Activated CD8-positive, alpha-beta memory T cell treated with anti-CD3 and anti-CD28 coated beads, Interleukin-2, amount 10 ng/mL, durations not matched to agents 7 days and 5 days (primary cell): ENCODE results near the gene DNAJC27. TPM values are rescaled to one million over a fixed set of nuclear protein-coding genes. Genes with fewer than 3 reads are reported as not detected.
A peak's percentile ranks its signal among the peaks of the same experiment; 100 is the strongest.

Experiments used
- ATAC-seq: fragments of 150-1000 bp; cut with Tn5 transposase; one replicate; pipeline ENCODE4 v1.10.0; 2021; ENCODE audit warnings: moderate library complexity
- CTCF ChIA-PET: fragments of 350-600 bp; sonication (Branson Sonifier 250); formaldehyde crosslinking; loops from one replicate; lab custom pipeline; 2021; ENCODE audit warnings: antibody characterized with exemption; lab: Charles Lee
- DNase-seq: peaks from one replicate; pipeline ENCODE4 v3.0.0-alpha.2; 2020
- H3K27ac Mint-ChIP-seq: one replicate; pipeline ENCODE4 v1.8.0; 2021; ENCODE audit warnings: mild to moderate bottlenecking, mixed read lengths
- H3K27me3 Mint-ChIP-seq: one replicate; pipeline ENCODE4 v1.8.0; 2021; ENCODE audit warnings: mixed read lengths
- H3K36me3 Mint-ChIP-seq: one replicate; pipeline ENCODE4 v1.8.0; 2021; ENCODE audit warnings: mild to moderate bottlenecking, mixed read lengths
- H3K4me1 Mint-ChIP-seq: one replicate; pipeline ENCODE4 v1.8.0; 2021; ENCODE audit warnings: mixed read lengths
- H3K4me3 Mint-ChIP-seq: one replicate; pipeline ENCODE4 v1.8.0; 2021; ENCODE audit warnings: mild to moderate bottlenecking, moderate library complexity, mixed read lengths
- H3K9me3 Mint-ChIP-seq: one replicate; pipeline ENCODE4 v1.8.0; 2022; ENCODE audit warnings: low read depth, mixed read lengths
- total RNA-seq, 2 experiments: library from RNA; stranded (reverse); gene quantifications; one replicate each; pipeline ENCODE4 v1.2.3, GENCODE V29; 2021

DNAJC27 gene
- total RNA-seq, 2 experiments from 2014 or later = 6.5 to 8.7 TPM

GRCh38 chr2:24985511-24985910, 13.8 kb upstream of the DNAJC27 start:
- H3K9me3 Mint-ChIP-seq = no peaks in the 10 kb centered on the region
- no peak for ATAC-seq
- H3K4me3 Mint-ChIP-seq = no peak overlapping the region
- H3K4me1 Mint-ChIP-seq = no peaks in the 10 kb centered on the region
- no peak overlapping the region for H3K27ac Mint-ChIP-seq
- CTCF ChIA-PET = interaction anchor here (2.6 kb wide), 1 partner anchor 10 kb away, joined by 16 read pairs; no protein-coding TSS in a partner anchor
- no peak for DNase-seq
- no peaks in the 10 kb centered on the region for H3K36me3 Mint-ChIP-seq
- H3K27me3 Mint-ChIP-seq = peaks cover 7% of the 10 kb centered on the region

DNA sequence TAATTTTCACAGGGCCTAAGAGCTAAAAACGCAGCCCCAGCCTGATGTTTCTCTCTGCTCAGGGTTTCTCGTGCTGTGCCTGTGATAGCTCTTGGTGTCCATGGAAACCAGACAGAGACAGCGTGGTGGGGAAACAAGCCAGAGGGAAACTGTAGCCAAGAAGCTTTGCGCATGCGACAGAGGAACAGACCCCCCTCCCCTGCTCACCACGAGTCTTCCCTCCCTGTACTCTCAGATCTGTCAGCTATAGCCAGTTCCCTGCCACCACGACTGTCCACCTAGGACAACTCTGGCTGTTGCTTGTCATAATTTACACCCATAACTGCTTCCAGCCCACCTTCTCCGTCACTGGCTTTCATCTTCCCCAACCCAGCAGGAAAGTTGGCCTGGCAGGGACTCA, 13.2 kb upstream of the DNAJC27 start:
- DNase-seq = no peak
- ATAC-seq = no peak
- Mint-ChIP-seq H3K4me1 (no peaks in the 10 kb centered on the region), H3K4me3 (no peak overlapping the region), H3K36me3 (no peaks in the 10 kb centered on the region), H3K27ac (no peak overlapping the region), H3K27me3 (peaks cover 5% of the 10 kb centered on the region), H3K9me3 (no peaks in the 10 kb centered on the region)
- CTCF ChIA-PET = interaction anchor here (2.6 kb wide), 1 partner anchor 9 kb away, joined by 16 read pairs; no protein-coding TSS in a partner anchor

DNA sequence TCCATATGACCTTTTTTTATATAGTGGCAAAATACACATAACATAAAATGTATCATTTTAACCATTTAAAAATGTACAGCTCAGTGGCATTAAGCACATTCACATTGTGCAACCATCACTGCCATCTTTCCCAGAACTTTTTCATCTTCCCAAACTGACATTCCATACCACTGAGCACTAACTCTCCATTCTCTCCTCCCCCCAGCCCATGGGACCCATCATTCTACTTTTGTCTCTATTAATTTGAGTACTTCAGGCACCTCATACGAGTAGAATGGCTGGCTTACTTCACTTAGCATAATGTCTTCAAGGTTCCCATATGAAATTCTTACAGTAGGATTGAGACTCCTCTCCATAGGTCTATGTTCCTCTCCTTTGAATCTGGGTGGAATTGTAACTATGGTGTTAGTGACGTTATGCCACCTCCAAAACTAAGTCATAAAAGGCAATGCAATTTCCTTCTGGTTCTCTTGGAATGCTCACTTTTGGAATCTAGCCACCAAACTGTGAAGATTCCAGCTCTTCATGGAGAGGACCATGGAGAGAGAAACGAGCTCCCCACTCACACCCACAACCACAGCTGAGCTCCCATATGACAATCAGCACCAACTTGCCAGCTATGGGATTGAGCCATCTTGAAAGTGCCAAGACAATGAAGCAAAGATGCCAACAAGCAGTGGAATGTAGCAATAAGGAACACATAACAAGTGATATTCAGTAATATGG, 9.8 kb upstream of the DNAJC27 start:
- DNase-seq = no peak
- Mint-ChIP-seq H3K27ac (no peak overlapping the region), H3K4me3 (no peak overlapping the region), H3K36me3 (no peaks in the 10 kb centered on the region), H3K4me1 (peaks cover 3% of the 10 kb centered on the region), H3K27me3 (peaks cover 5% of the 10 kb centered on the region), H3K9me3 (no peaks in the 10 kb centered on the region)
- ATAC-seq = no peak
- CTCF ChIA-PET = interaction anchor here (1.0 to 1.1 kb wide), 2 partner anchors 148 to 214 kb away, joined by 3 to 4 read pairs; no protein-coding TSS in a partner anchor

GRCh38 chr2:24978661-24979060, 6.9 kb upstream of the DNAJC27 start:
- DNase-seq = no peak
- Mint-ChIP-seq H3K9me3 (no peaks in the 10 kb centered on the region), H3K27ac (no peak overlapping the region), H3K36me3 (no peaks in the 10 kb centered on the region), H3K4me1 (peaks cover 9% of the 10 kb centered on the region), H3K4me3 (no peak overlapping the region), H3K27me3 (no peaks in the 10 kb centered on the region)
- ATAC-seq = no peak
- CTCF ChIA-PET = interaction anchor here (0.6 to 9.0 kb wide), 2 partner anchors 149 to 215 kb away, joined by 5 to 170 read pairs; no protein-coding TSS in a partner anchor

GRCh38 chr2:24977631-24978030, 5.9 kb upstream of the DNAJC27 start:
- H3K4me3 Mint-ChIP-seq = no peak overlapping the region
- no peaks in the 10 kb centered on the region for H3K9me3 Mint-ChIP-seq
- no peaks in the 10 kb centered on the region for H3K36me3 Mint-ChIP-seq
- H3K27me3 Mint-ChIP-seq = no peaks in the 10 kb centered on the region
- CTCF ChIA-PET = interaction anchor here (9.0 kb wide), 1 partner anchor 150 kb away, joined by 170 read pairs; no protein-coding TSS in a partner anchor
- no peak overlapping the region for H3K27ac Mint-ChIP-seq
- no peak for ATAC-seq
- DNase-seq = no peak
- H3K4me1 Mint-ChIP-seq = peaks cover 15% of the 10 kb centered on the region

- no peaks in the 10 kb centered on the region for H3K27me3 Mint-ChIP-seq
- DNase-seq (no peak), ATAC-seq (no peak)
- H3K9me3 Mint-ChIP-seq = no peaks in the 10 kb centered on the region
- H3K4me1 Mint-ChIP-seq = peaks cover 26% of the 10 kb centered on the region
- H3K36me3 Mint-ChIP-seq = no peaks in the 10 kb centered on the region
- H3K27ac Mint-ChIP-seq = no peak overlapping the region
- CTCF ChIA-PET = interaction anchor here (1.1 to 9.0 kb wide), 2 partner anchors 154 to 564 kb away, joined by 3 to 170 read pairs; no protein-coding TSS in a partner anchor
- no peak overlapping the region for H3K4me3 Mint-ChIP-seq
Measured at GRCh38 chr2:24973812-24974211, 2.1 kb upstream of the DNAJC27 start.

DNA sequence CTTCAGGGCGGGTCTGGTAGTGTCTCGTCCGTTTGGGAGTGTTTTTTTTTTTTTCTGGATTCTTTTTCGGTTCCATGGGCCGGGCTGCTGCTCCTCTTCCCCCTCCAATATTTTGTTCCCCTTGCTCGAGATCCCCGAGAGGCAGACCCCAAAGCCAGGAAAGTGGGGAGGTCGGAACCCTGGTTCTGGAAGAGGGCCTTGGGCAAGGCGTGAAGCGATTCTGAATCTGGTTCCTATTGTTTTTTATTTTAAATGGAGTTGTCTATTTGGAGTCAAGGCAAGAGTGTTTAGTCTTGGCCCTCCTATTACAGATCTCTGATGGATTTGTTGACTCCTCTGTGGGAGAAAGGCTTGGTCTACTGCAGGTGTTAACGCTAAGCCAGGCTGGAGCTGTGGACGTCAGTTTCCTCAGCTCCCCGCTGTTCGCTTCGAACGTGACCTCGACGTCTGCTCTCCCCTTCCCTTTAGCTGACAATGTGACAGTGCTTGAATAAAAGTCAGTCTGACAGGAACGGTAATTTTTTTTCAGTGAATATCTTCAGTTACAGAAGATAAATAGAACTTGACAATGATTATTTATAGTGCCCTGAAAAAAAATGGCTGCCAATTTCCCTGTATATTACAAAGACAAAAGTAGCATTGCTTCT, 683 bp upstream of the DNAJC27 start:
- Mint-ChIP-seq H3K27me3 (no peaks in the 10 kb centered on the region), H3K4me1 (peaks cover 23% of the 10 kb centered on the region), H3K27ac (peak overlapping the region; percentile 100), H3K9me3 (no peaks in the 10 kb centered on the region), H3K4me3 (peak overlapping the region; percentile 96), H3K36me3 (no peaks in the 10 kb centered on the region)
- DNase-seq = peak; percentile 66
- ATAC-seq = no peak
- CTCF ChIA-PET = interaction anchor here (1.0 to 9.0 kb wide), 3 partner anchors 155 to 562 kb away, joined by 3 to 170 read pairs (median 4); no protein-coding TSS in a partner anchor

DNA sequence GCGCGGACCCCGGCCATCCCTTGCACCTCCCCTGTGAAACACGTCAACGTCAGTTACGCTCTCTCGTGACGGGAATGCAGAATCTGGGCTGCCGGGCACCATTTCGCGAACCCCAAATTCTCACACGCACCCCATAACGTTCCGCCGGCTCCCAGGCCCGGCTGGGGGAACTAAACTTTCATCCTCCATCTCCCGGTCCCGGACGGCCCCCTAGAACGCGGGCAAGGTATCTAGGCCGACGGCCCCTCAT, 544 bp downstream of the DNAJC27 start:
- no peaks in the 10 kb centered on the region for H3K27me3 Mint-ChIP-seq
- peak overlapping the region; percentile 96 for H3K4me3 Mint-ChIP-seq
- ATAC-seq (no peak), DNase-seq (no peak)
- no peaks in the 10 kb centered on the region for H3K9me3 Mint-ChIP-seq
- CTCF ChIA-PET = no interaction called here
- peaks cover 6% of the 10 kb centered on the region for H3K36me3 Mint-ChIP-seq
- peaks cover 23% of the 10 kb centered on the region for H3K4me1 Mint-ChIP-seq
- H3K27ac Mint-ChIP-seq = peak overlapping the region; percentile 100

DNA sequence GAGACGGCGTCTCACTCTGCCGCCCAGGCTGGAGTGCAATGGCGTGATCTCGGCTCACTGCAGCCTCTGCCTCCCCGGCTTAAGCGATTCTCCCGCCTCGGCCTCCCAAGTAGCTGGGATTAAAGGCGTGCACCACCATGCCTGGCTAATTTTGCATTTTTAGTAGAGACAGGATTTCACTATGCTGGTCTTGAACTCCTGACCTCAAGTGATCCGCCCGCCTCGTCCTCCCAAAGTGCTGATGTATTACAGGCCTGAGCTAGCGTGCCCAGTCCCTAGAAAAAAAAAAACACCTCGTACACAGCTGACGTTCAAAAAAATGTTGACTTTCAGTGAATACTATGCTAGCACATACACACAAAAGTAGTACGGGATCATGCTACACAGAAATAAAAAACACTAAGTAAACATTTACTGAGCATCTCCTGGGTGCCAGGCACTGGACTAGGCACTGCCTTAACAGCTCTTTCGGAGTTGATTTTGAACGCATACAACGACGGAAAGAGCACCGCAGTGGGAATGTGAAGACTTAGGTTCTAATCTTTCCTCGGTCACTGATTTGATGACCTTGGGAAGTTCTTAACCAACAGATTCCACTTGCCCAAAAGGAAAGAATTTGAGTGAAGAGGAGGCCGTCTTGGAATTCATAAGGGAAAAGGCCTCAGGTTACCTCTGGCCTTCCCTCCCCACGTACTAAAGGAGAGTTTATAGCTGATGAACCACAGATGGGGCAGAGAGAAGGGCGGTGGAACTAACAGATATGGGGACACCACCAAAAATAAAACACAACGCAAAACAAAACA, 1.1 kb downstream of the DNAJC27 start:
- no peak for DNase-seq
- Mint-ChIP-seq H3K27me3 (no peaks in the 10 kb centered on the region), H3K36me3 (peaks cover 10% of the 10 kb centered on the region), H3K9me3 (no peaks in the 10 kb centered on the region), H3K4me3 (peak overlapping the region; percentile 96), H3K4me1 (peaks cover 23% of the 10 kb centered on the region), H3K27ac (peak overlapping the region; percentile 100)
- ATAC-seq = no peak
- CTCF ChIA-PET = interaction anchor here (0.6 to 1.2 kb wide), 2 partner anchors 17 to 159 kb away, joined by 3 to 5 read pairs; no protein-coding TSS in a partner anchor

DNA sequence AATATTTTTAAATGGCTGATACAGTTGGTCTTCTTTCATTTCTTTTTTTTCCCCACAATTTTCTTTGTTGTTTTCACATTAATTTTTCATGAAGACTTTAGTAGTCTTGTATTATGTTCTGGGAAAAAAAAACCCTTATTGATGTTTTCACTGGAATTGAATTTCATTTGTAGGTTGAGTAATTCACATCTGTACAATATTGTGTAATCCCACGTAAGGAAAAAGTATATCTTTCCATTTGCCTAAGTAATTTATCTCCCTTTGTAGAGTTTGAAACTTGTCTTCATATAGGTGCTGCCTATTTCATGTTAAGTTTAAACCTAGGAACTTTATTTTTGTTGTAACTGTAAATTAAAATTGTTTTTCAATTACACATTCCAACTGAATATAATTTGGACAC, 2.0 kb downstream of the DNAJC27 start:
- H3K27ac Mint-ChIP-seq = no peak overlapping the region
- H3K4me3 Mint-ChIP-seq = no peak overlapping the region
- H3K4me1 Mint-ChIP-seq = peaks cover 19% of the 10 kb centered on the region
- H3K9me3 Mint-ChIP-seq = no peaks in the 10 kb centered on the region
- no peak for ATAC-seq
- H3K27me3 Mint-ChIP-seq = no peaks in the 10 kb centered on the region
- DNase-seq = no peak
- CTCF ChIA-PET = interaction anchor here (0.6 to 1.2 kb wide), 2 partner anchors 16 to 160 kb away, joined by 3 to 5 read pairs; no protein-coding TSS in a partner anchor
- H3K36me3 Mint-ChIP-seq = peaks cover 12% of the 10 kb centered on the region

DNA sequence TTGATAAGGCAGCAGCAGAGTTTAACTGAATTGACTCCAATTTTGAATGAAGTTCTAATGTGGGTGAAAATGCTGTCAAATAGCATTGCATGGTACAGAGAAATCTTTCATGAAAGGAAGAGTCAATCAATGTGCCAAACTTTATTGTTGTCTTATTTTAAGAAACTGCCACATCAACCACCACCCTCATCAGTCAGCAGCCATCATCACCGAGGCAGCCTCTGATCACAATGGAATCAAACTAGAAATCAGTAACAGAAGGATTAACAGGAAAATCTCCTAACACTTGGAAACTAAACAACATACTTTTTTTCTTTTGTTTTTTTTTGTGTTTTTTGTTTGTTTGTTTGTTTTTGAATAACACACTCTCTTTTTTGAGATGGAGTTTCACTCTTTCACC, 9.9 kb downstream of the DNAJC27 start:
- Mint-ChIP-seq H3K27ac (no peak overlapping the region), H3K36me3 (peaks cover 57% of the 10 kb centered on the region), H3K9me3 (no peaks in the 10 kb centered on the region), H3K27me3 (no peaks in the 10 kb centered on the region), H3K4me1 (peaks cover 4% of the 10 kb centered on the region), H3K4me3 (no peak overlapping the region)
- CTCF ChIA-PET = no interaction called here
- DNase-seq (no peak), ATAC-seq (no peak)

DNA sequence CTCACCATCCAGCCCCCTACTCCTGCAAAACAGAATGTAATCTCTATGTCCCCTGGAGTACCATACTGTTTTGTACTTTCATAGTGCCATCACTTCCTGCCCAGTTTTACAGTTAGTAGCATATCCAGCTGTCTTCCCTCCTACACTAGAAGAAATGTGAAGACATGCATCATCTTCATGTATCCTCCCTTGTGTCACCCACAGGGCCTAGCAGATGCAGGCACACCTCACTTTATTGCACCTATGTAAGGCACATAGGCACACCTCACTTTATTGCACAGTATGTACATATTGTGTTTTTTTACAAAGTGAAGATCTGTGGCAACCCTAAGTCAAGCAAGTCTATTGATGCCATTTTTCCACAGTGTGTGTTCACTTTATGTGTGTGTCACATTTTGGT, 12.0 kb downstream of the DNAJC27 start:
- Mint-ChIP-seq H3K27ac (no peak overlapping the region), H3K4me1 (peaks cover 4% of the 10 kb centered on the region), H3K9me3 (peaks cover 5% of the 10 kb centered on the region), H3K36me3 (peaks cover 67% of the 10 kb centered on the region), H3K4me3 (no peak overlapping the region), H3K27me3 (no peaks in the 10 kb centered on the region)
- ATAC-seq = no peak
- no peak for DNase-seq
- CTCF ChIA-PET = no interaction called here

DNA sequence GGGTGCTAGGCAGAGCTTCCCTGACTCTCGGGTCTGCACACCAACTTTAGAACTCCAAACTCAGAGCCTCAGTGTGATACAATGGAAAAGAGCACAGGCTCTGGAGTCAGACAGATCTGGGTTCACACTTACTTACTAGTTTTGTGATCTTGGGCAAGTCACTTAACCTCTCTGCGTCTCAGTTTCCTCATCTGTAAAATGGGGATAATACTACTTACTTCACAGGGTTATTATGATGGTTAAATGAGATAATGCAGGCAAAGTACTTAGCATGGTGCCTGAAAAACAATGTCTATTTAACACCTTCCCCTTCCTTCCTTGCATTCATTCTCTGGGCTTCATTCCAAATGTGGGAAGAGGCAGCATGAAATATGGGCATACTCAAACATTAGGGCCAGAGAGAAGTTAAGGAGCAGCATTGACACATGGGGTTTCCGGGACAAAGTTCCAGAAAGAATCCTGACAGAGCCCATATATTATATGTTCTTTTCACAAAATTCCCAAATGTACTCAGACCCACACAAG, 13.3 kb downstream of the DNAJC27 start:
- CTCF ChIA-PET = no interaction called here
- ATAC-seq (no peak), DNase-seq (no peak)
- Mint-ChIP-seq H3K27ac (no peak overlapping the region), H3K36me3 (peaks cover 74% of the 10 kb centered on the region), H3K27me3 (no peaks in the 10 kb centered on the region), H3K4me3 (no peak overlapping the region), H3K9me3 (peaks cover 5% of the 10 kb centered on the region), H3K4me1 (peaks cover 4% of the 10 kb centered on the region)
